Uterus (tissue), 4 donors: Measurements from ENCODE around the gene UBE2E1. TPM values are rescaled to one million over a fixed set of nuclear protein-coding genes. Genes with fewer than 3 reads are reported as not detected.

ENCODE experiments used
- DNase-seq, 2 donors: peaks; one replicate each; pipeline ENCODE4 v3.0.0-alpha.2; 2019 to 2020
- H3K27ac ChIP-seq, 2 donors: fragments of 200-600 bp; sonication (generic); 1 replicate in 1 of 2; 2 replicates in 1 of 2; pipeline ENCODE4 v1.5.1; 2016 to 2018
- H3K27me3 ChIP-seq, 2 donors: fragments of 200-600 bp; sonication (generic); one replicate each; pipeline ENCODE4 v1.5.1; 2018 to 2019; ENCODE audit warnings: control low read depth in 1 of 2
- H3K36me3 ChIP-seq, 2 donors: fragments of 200-600 bp; sonication (generic); one replicate each; pipeline ENCODE4 v1.5.1; 2019; ENCODE audit warnings: control low read depth in 1 of 2
- H3K4me1 ChIP-seq, 2 donors: fragments of 200-600 bp; sonication (generic); one replicate each; pipeline ENCODE4 v1.5.1; 2018 to 2019; ENCODE audit warnings: control low read depth in 1 of 2
- H3K4me3 ChIP-seq, 2 donors: fragments of 200-600 bp; sonication (generic); 1 replicate in 1 of 2; 2 replicates in 1 of 2; pipeline ENCODE4 v1.5.1; 2018 to 2019; ENCODE audit warnings: mild to moderate bottlenecking in 1 of 2
- H3K9me3 ChIP-seq, 2 donors: fragments of 200-600 bp; sonication (generic); one replicate each; pipeline ENCODE4 v1.5.1; 2019; ENCODE audit warnings: control low read depth in 1 of 2
- CTCF ChIP-seq, 4 experiments: fragments of 200-600 bp in 2 of 4; fragments of 450-650 bp in 2 of 4; sonication (generic) in 2 of 4; IDR thresholded peaks; one replicate each; pipeline ENCODE4 v1.5.1; 2016 to 2019; ENCODE audit warnings: antibody characterized with exemption in 4 of 4, mild to moderate bottlenecking in 2 of 4, moderate library complexity in 1 of 4
- POLR2A ChIP-seq, 2 donors: fragments of 450-650 bp; IDR thresholded peaks; one replicate each; pipeline ENCODE4 v1.6.1; 2016; ENCODE audit warnings: antibody characterized with exemption in 2 of 2, mild to moderate bottlenecking in 1 of 2, moderate library complexity in 1 of 2
- intact Hi-C: fragments of 100-400 bp; cut with DNase I; formaldehyde crosslinking; loops from one replicate; pipeline ENCODE4 v1.15.1; 2023; ENCODE audit warnings: low total_unique reads
- total RNA-seq, 4 donors: library from RNA; depleted of rRNA in 3 of 4; stranded (reverse); fragments of >200 nt in 3 of 4; gene quantifications; one replicate each; pipeline versions ENCODE4 v1.1.0 to v1.2.4, GENCODE V29; 2014 to 2023
- donor health status: DM: yes; HTN: yes; CAD: no.

Gene UBE2E1
- total RNA-seq, 4 donors from 2014 or later, result 67.9 to 158 (median 95.7) TPM

DNA sequence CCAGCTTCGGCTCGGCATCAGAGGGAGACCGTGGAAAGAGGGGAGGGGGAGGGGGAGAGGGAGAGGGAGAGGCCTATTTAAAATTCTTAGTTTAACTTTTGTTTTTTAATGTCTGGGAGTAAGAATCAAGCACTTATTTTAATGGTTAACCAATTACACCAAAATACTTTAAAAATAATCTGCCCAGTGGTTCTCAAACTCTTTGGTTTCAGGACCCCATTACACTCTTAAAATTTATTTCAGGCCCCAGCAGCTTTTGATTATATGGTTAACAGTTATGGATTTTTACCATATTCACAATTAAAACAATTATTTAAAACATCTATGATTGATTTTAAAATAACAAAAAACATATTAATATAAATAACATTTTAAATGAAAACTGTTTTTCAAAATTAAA lies 66.6 kb downstream of the UBE2E1 start:
- TF ChIP-seq CTCF (IDR thresholded peaks at IDR 0.05) (no peak), POLR2A (IDR thresholded peaks at IDR 0.05) (no peak)
- no peak overlapping the region for H3K4me3 ChIP-seq
- no peaks in the 10 kb centered on the region for H3K9me3 ChIP-seq
- intact Hi-C loops, result no loop called here
- no peaks in the 10 kb centered on the region for H3K27me3 ChIP-seq
- H3K4me1 ChIP-seq, result peaks cover 10 to 11% of the 10 kb centered on the region in 2 donors
- DNase-seq, result no peak
- H3K36me3 ChIP-seq, result no peaks in the 10 kb centered on the region
- H3K27ac ChIP-seq, result no peak overlapping the region

- H3K27ac ChIP-seq, result no peak overlapping the region
- intact Hi-C loops, result no loop called here
- no peaks in the 10 kb centered on the region for H3K27me3 ChIP-seq
- H3K4me1 ChIP-seq, result peaks cover 12 to 14% of the 10 kb centered on the region in 2 donors
- H3K9me3 ChIP-seq, result no peaks in the 10 kb centered on the region
- no peak overlapping the region for H3K4me3 ChIP-seq
- DNase-seq, result no peak
- no peaks in the 10 kb centered on the region for H3K36me3 ChIP-seq
- TF ChIP-seq CTCF (IDR thresholded peaks at IDR 0.05) (no peak), POLR2A (IDR thresholded peaks at IDR 0.05) (no peak)
Observed at GRCh38 chr3:23873941-23874340, 68.2 kb downstream of the UBE2E1 start.

DNA sequence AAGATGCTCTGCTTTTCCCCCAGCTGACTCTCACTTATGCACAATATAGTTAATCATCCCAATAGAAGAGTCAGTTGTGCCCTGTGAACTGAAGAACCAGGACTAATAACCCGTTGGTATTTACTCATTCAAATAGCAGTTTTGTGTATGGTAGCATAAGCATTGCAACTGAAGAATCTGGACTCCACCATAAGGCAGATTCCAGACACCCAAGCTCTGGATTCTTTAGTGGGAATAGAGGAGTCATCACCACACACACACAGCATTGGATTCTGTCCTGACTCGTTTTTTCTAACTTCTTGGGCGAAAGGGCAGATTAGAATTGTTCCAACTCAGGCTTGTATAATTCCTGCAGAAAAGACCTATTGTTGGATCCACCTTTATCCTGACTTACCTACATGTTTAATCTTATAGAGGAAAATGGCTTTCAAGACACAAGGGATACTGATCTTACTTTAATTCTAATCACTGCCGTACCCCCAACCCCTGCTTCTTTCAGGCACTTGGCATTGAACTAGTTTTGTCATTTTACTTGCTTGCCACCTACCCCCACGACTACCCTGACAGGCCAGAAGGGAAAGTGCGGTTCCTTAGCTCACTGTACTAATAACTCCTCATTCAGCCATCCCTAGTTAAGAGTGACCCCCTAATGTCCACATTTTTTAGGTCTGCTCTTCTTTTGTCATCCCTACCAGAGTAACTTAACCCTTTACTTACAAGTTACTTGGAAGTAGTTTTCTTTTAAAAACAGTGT lies 68.8 kb downstream of the UBE2E1 start:
- intact Hi-C loops, result no loop called here
- TF ChIP-seq POLR2A (IDR thresholded peaks at IDR 0.05), result no peak
- TF ChIP-seq CTCF (IDR thresholded peaks at IDR 0.05), result no peak
- H3K9me3 ChIP-seq, result no peaks in the 10 kb centered on the region
- H3K27ac ChIP-seq, result no peak overlapping the region
- H3K36me3 ChIP-seq, result no peaks in the 10 kb centered on the region
- peaks cover 12 to 14% of the 10 kb centered on the region in 2 donors for H3K4me1 ChIP-seq
- H3K27me3 ChIP-seq, result no peaks in the 10 kb centered on the region
- no peak for DNase-seq
- H3K4me3 ChIP-seq, result no peak overlapping the region

- Histone ChIP-seq H3K4me1 (peaks cover 12 to 14% of the 10 kb centered on the region in 2 donors), H3K36me3 (no peaks in the 10 kb centered on the region), H3K27me3 (no peaks in the 10 kb centered on the region), H3K27ac (no peak overlapping the region), H3K4me3 (no peak overlapping the region), H3K9me3 (no peaks in the 10 kb centered on the region)
- intact Hi-C loops, result no loop called here
- DNase-seq, result no peak
- no peak for TF ChIP-seq POLR2A (IDR thresholded peaks at IDR 0.05)
- TF ChIP-seq CTCF (IDR thresholded peaks at IDR 0.05), result no peak
Observed at GRCh38 chr3:23875113-23875725, 69.5 kb downstream of the UBE2E1 start.

DNA sequence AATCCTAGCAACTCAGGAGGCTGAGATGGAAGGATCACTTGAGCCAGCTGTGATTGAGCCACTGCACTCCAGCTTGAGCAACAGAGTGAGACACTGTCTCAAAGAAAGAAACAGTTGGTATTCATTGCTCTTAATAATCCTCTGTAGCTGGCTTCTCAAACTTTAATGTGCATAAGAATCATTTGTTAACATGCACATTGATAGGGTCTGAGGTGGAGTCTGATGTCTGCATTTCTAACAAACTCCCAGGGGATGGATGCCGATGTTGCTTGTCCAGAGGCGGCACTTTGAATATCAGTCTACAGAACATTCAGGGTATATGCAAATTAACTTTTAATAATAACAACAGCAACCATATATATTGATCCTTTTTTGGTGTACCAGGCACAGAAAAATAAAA lies 71.2 kb downstream of the UBE2E1 start:
- H3K27me3 ChIP-seq, result no peaks in the 10 kb centered on the region
- H3K27ac ChIP-seq, result peak overlapping the region in 1 of 2 donors; percentile 34
- intact Hi-C loops, result no loop called here
- H3K4me1 ChIP-seq, result peaks cover 12 to 14% of the 10 kb centered on the region in 2 donors
- DNase-seq, result no peak
- no peaks in the 10 kb centered on the region for H3K9me3 ChIP-seq
- TF ChIP-seq CTCF (IDR thresholded peaks at IDR 0.05), result no peak
- TF ChIP-seq POLR2A (IDR thresholded peaks at IDR 0.05), result no peak
- H3K36me3 ChIP-seq, result no peaks in the 10 kb centered on the region
- no peak overlapping the region for H3K4me3 ChIP-seq
